ENCODE data around the gene BBS4. TPM values are rescaled to one million over a fixed set of nuclear protein-coding genes. Genes with fewer than 3 reads are reported as not detected.

Gene BBS4
- total RNA-seq, 5 donors from 2014 or later (not counting 1 experiment from before 2014, with no cell fraction given): 16.1 to 19.7 (median 16.6) TPM

- Histone ChIP-seq H3K4me1 (ENCODE audit: control insufficient read depth in 1 of 2, extremely low read depth in 1 of 2, insufficient read depth in 2 of 2, low read length in 2 of 2) (peaks cover 13 to 21% of the 10 kb centered on the region in 2 experiments), H3K36me3 (ENCODE audit: control insufficient read depth in 2 of 2, extremely low read depth in 1 of 2, insufficient read depth in 1 of 2, low read length in 1 of 2) (peaks cover 7 to 42% of the 10 kb centered on the region in 2 donors), H3K9me3 (no peaks in the 10 kb centered on the region), H3K27me3 (replicated peaks in 1 of 2; ENCODE audit: control insufficient read depth in 2 of 2, extremely low read depth in 1 of 2, insufficient read depth in 2 of 2, low read length in 1 of 2) (no peaks in the 10 kb centered on the region), H3K4me3 (ENCODE audit: control insufficient read depth in 1 of 2, extremely low read depth in 1 of 2, low read length in 1 of 2) (no peak overlapping the region), H3K27ac (ENCODE audit: low read length) (no peak overlapping the region)
- DNase-seq (no peak), ATAC-seq (replicated peaks in 1 of 4) (no peak)
- Mint-ChIP-seq H3K9me3 (no peaks in the 10 kb centered on the region), H3K4me1 (peaks cover 61 to 72% (median 70%) of the 10 kb centered on the region in 3 donors), H3K36me3 (peaks cover 48% of the 10 kb centered on the region), H3K4me3 (no peak overlapping the region), H3K27me3 (no peaks in the 10 kb centered on the region), H3K27ac (no peak overlapping the region)
- WGBS (ENCODE audit: insufficient coverage): 94% methylated on average over 4 of the region's 6 CpGs
- ChIA-PET CTCF (no interaction called here), POLR2A (no interaction called here)
Observed at GRCh38 chr15:72778796-72779195, 92.8 kb downstream of the BBS4 start.

- no peaks in the 10 kb centered on the region for H3K9me3 Mint-ChIP-seq
- POLR2A ChIA-PET: interaction anchor here in 1 of 2 donors (0.7 to 1.1 kb wide), 2 partner anchors 16 to 279 kb away, joined by 6 to 7 read pairs; no protein-coding TSS in a partner anchor
- H3K4me1 Mint-ChIP-seq: peaks cover 62 to 79% (median 68%) of the 10 kb centered on the region in 3 donors
- Histone ChIP-seq H3K9me3 (no peaks in the 10 kb centered on the region), H3K27ac (ENCODE audit: low read length) (no peak overlapping the region), H3K4me3 (ENCODE audit: control insufficient read depth in 1 of 2, extremely low read depth in 1 of 2, low read length in 1 of 2) (peak overlapping the region in 1 of 2 donors; percentile 36), H3K4me1 (ENCODE audit: control insufficient read depth in 1 of 2, extremely low read depth in 1 of 2, insufficient read depth in 2 of 2, low read length in 2 of 2) (peaks cover 15 to 44% of the 10 kb centered on the region in 2 experiments), H3K36me3 (ENCODE audit: control insufficient read depth in 2 of 2, extremely low read depth in 1 of 2, insufficient read depth in 1 of 2, low read length in 1 of 2) (peaks cover 4 to 30% of the 10 kb centered on the region in 2 donors), H3K27me3 (replicated peaks in 1 of 2; ENCODE audit: control insufficient read depth in 2 of 2, extremely low read depth in 1 of 2, insufficient read depth in 2 of 2, low read length in 1 of 2) (no peaks in the 10 kb centered on the region)
- peak overlapping the region in 1 of 2 donors; percentile 47 for H3K27ac Mint-ChIP-seq
- peaks cover 35% of the 10 kb centered on the region for H3K36me3 Mint-ChIP-seq
- H3K27me3 Mint-ChIP-seq: no peaks in the 10 kb centered on the region
- WGBS (ENCODE audit: insufficient coverage): 100% methylated on average over 2 of the region's 6 CpGs
- DNase-seq (no peak), ATAC-seq (replicated peaks in 1 of 4) (no peak)
- H3K4me3 Mint-ChIP-seq: peak overlapping the region; percentile 52 to 86 (median 60)
- CTCF ChIA-PET: no interaction called here
Observed at GRCh38 chr15:72781631-72782030, 95.6 kb downstream of the BBS4 start.

- peaks cover 34% of the 10 kb centered on the region for H3K36me3 Mint-ChIP-seq
- H3K27ac Mint-ChIP-seq: peak overlapping the region; percentile 92 to 93
- Histone ChIP-seq H3K36me3 (ENCODE audit: control insufficient read depth in 2 of 2, extremely low read depth in 1 of 2, insufficient read depth in 1 of 2, low read length in 1 of 2) (peaks cover 4 to 28% of the 10 kb centered on the region in 2 donors), H3K9me3 (no peaks in the 10 kb centered on the region), H3K4me1 (ENCODE audit: control insufficient read depth in 1 of 2, extremely low read depth in 1 of 2, insufficient read depth in 2 of 2, low read length in 2 of 2) (peaks cover 15 to 47% of the 10 kb centered on the region in 2 experiments), H3K27me3 (replicated peaks in 1 of 2; ENCODE audit: control insufficient read depth in 2 of 2, extremely low read depth in 1 of 2, insufficient read depth in 2 of 2, low read length in 1 of 2) (no peaks in the 10 kb centered on the region), H3K4me3 (ENCODE audit: control insufficient read depth in 1 of 2, extremely low read depth in 1 of 2, low read length in 1 of 2) (peak overlapping the region; percentile 90 to 95), H3K27ac (ENCODE audit: low read length) (peak overlapping the region; percentile 88)
- no peaks in the 10 kb centered on the region for H3K9me3 Mint-ChIP-seq
- peak overlapping the region; percentile 86 to 94 (median 91) for H3K4me3 Mint-ChIP-seq
- no peaks in the 10 kb centered on the region for H3K27me3 Mint-ChIP-seq
- CTCF ChIA-PET: interaction anchor here (0.6 to 0.9 kb wide), 6 partner anchors 59 to 486 kb away, joined by 3 to 5 read pairs (median 3); no protein-coding TSS in a partner anchor
- ATAC-seq (replicated peaks in 1 of 4) (no peak), DNase-seq (peak in 5 of 35 experiments; percentile 4 to 28 (median 9))
- 3% methylated on average over 3 of the region's 14 CpGs for WGBS (ENCODE audit: insufficient coverage)
- POLR2A ChIA-PET: interaction anchor here (0.6 to 1.1 kb wide), 6 partner anchors 15 to 280 kb away, joined by 3 to 22 read pairs (median 6); no protein-coding TSS in a partner anchor
- peaks cover 62 to 84% (median 65%) of the 10 kb centered on the region in 3 donors for H3K4me1 Mint-ChIP-seq
Observed at GRCh38 chr15:72782274-72783003, 96.4 kb downstream of the BBS4 start.

- WGBS (ENCODE audit: insufficient coverage): under 1% methylated on average over 52 of the region's 52 CpGs
- peaks cover 15 to 47% of the 10 kb centered on the region in 2 experiments for H3K4me1 ChIP-seq (ENCODE audit: control insufficient read depth in 1 of 2, extremely low read depth in 1 of 2, insufficient read depth in 2 of 2, low read length in 2 of 2)
Observed at GRCh38 chr15:72783004-72783639, 97.1 kb downstream of the BBS4 start.

GRCh38 chr15:72783640-72784455 lies 97.8 kb downstream of the BBS4 start, which contains the start of gene ADPGK:
ADPGK (minus strand) TSS chr15:72783758; CDS start chr15:72783691, 67 bp downstream.
- Histone ChIP-seq H3K9me3 (no peaks in the 10 kb centered on the region), H3K4me1 (ENCODE audit: control insufficient read depth in 1 of 2, extremely low read depth in 1 of 2, insufficient read depth in 2 of 2, low read length in 2 of 2) (peaks cover 15 to 47% of the 10 kb centered on the region in 2 experiments), H3K27me3 (replicated peaks in 1 of 2; ENCODE audit: control insufficient read depth in 2 of 2, extremely low read depth in 1 of 2, insufficient read depth in 2 of 2, low read length in 1 of 2) (no peaks in the 10 kb centered on the region), H3K4me3 (ENCODE audit: control insufficient read depth in 1 of 2, extremely low read depth in 1 of 2, low read length in 1 of 2) (peak within 1 kb of the TSS; percentile 90 to 95), H3K27ac (ENCODE audit: low read length) (peak within 1 kb of the TSS; percentile 91), H3K36me3 (ENCODE audit: control insufficient read depth in 2 of 2, extremely low read depth in 1 of 2, insufficient read depth in 1 of 2, low read length in 1 of 2) (peaks cover 4 to 16% of the 10 kb centered on the region in 2 donors)
- peaks cover 51 to 81% (median 55%) of the 10 kb centered on the region in 3 donors for H3K4me1 Mint-ChIP-seq
- H3K27me3 Mint-ChIP-seq: no peaks in the 10 kb centered on the region
- ATAC-seq (replicated peaks in 1 of 4): peak; percentile 84 to 88 (median 84)
- H3K4me3 Mint-ChIP-seq: peak within 1 kb of the TSS; percentile 86 to 94 (median 91)
- peak within 1 kb of the TSS; percentile 95 for H3K27ac Mint-ChIP-seq
- POLR2A ChIA-PET: interaction anchor here (0.6 kb wide), 2 partner anchors 11 to 97 kb away, joined by 3 to 7 read pairs; no protein-coding TSS in a partner anchor
- peaks cover 21% of the 10 kb centered on the region for H3K36me3 Mint-ChIP-seq
- H3K9me3 Mint-ChIP-seq: no peaks in the 10 kb centered on the region
- CTCF ChIA-PET: no interaction called here
- DNase-seq: peak; percentile 81 to 98 (median 92)
- under 1% methylated on average over 63 of the region's 68 CpGs for WGBS (ENCODE audit: insufficient coverage)

More at GRCh38 chr15:72783004-72783639, 97.1 kb downstream of the BBS4 start:
- peak overlapping the region; percentile 86 to 94 (median 91) for H3K4me3 Mint-ChIP-seq
- peak in 30 of 35 experiments; percentile 4 to 64 (median 26) for DNase-seq
- H3K36me3 Mint-ChIP-seq: peaks cover 29% of the 10 kb centered on the region
- ChIA-PET POLR2A (interaction anchor here (0.6 to 0.9 kb wide), 5 partner anchors 12 to 274 kb away, joined by 3 to 22 read pairs (median 3); no protein-coding TSS in a partner anchor), CTCF (interaction anchor here (0.6 to 0.7 kb wide), 4 partner anchors 60 to 485 kb away, joined by 3 to 5 read pairs (median 4); no protein-coding TSS in a partner anchor)
- no peaks in the 10 kb centered on the region for H3K27me3 ChIP-seq (replicated peaks in 1 of 2; ENCODE audit: control insufficient read depth in 2 of 2, extremely low read depth in 1 of 2, insufficient read depth in 2 of 2, low read length in 1 of 2)
- H3K36me3 ChIP-seq (ENCODE audit: control insufficient read depth in 2 of 2, extremely low read depth in 1 of 2, insufficient read depth in 1 of 2, low read length in 1 of 2): peaks cover 4 to 22% of the 10 kb centered on the region in 2 donors
- peak overlapping the region; percentile 88 for H3K27ac ChIP-seq (ENCODE audit: low read length)
- H3K27ac Mint-ChIP-seq: peak overlapping the region; percentile 93 to 95
- peak; percentile 6 to 21 (median 10) for ATAC-seq (replicated peaks in 1 of 4)
- no peaks in the 10 kb centered on the region for H3K9me3 Mint-ChIP-seq
- no peaks in the 10 kb centered on the region for H3K9me3 ChIP-seq
- H3K4me1 Mint-ChIP-seq: peaks cover 58 to 86% (median 62%) of the 10 kb centered on the region in 3 donors
- no peaks in the 10 kb centered on the region for H3K27me3 Mint-ChIP-seq
- peak overlapping the region; percentile 90 to 95 for H3K4me3 ChIP-seq (ENCODE audit: control insufficient read depth in 1 of 2, extremely low read depth in 1 of 2, low read length in 1 of 2)
